ENCODE results near the gene PPP1R9A.

The PPP1R9A gene

GRCh38 chr7:94907026-94907810, at the start of gene PPP1R9A:
Gene PPP1R9A, plus strand, starts transcription at chr7:94907594. Its CDS starts 2,520 bp downstream, at chr7:94910114.
- Histone ChIP-seq H3K27me3 (ENCODE audit: control insufficient read depth, insufficient read depth, low read length) (no peaks in the 10 kb centered on the region), H3K4me3 (ENCODE audit: low read depth, low read length) (peak within 1 kb of the TSS; percentile 66), H3K9me3 (ENCODE audit: control insufficient read depth, insufficient read depth, low read length) (no peaks in the 10 kb centered on the region), H3K36me3 (ENCODE audit: control insufficient read depth, insufficient read depth, low read length) (no peaks in the 10 kb centered on the region), H3K4me1 (ENCODE audit: control insufficient read depth, insufficient read depth, low read length) (peaks cover 22% of the 10 kb centered on the region), H3K9ac (ENCODE audit: low read depth, low read length) (peak within 1 kb of the TSS; percentile 67)

- H3K4me3 ChIP-seq (ENCODE audit: low read depth, low read length), result no peak overlapping the region
- no peaks in the 10 kb centered on the region for H3K27me3 ChIP-seq (ENCODE audit: control insufficient read depth, insufficient read depth, low read length)
- no peaks in the 10 kb centered on the region for H3K4me1 ChIP-seq (ENCODE audit: control insufficient read depth, insufficient read depth, low read length)
- H3K36me3 ChIP-seq (ENCODE audit: control insufficient read depth, insufficient read depth, low read length), result no peaks in the 10 kb centered on the region
- no peak overlapping the region for H3K9ac ChIP-seq (ENCODE audit: low read depth, low read length)
- H3K9me3 ChIP-seq (ENCODE audit: control insufficient read depth, insufficient read depth, low read length), result no peaks in the 10 kb centered on the region
These were observed 36.3 kb upstream of the PPP1R9A start for GRCh38 chr7:94871132-94871531.

- Histone ChIP-seq H3K4me3 (ENCODE audit: low read depth, low read length) (no peak overlapping the region), H3K27me3 (ENCODE audit: control insufficient read depth, insufficient read depth, low read length) (no peaks in the 10 kb centered on the region), H3K9ac (ENCODE audit: low read depth, low read length) (no peak overlapping the region), H3K4me1 (ENCODE audit: control insufficient read depth, insufficient read depth, low read length) (no peaks in the 10 kb centered on the region), H3K9me3 (ENCODE audit: control insufficient read depth, insufficient read depth, low read length) (peaks cover 5% of the 10 kb centered on the region), H3K36me3 (ENCODE audit: control insufficient read depth, insufficient read depth, low read length) (no peaks in the 10 kb centered on the region)
These were observed 34.2 kb upstream of the PPP1R9A start for GRCh38 chr7:94873239-94873638.

- peaks cover 11% of the 10 kb centered on the region for H3K9me3 ChIP-seq (ENCODE audit: control insufficient read depth, insufficient read depth, low read length)
- H3K4me1 ChIP-seq (ENCODE audit: control insufficient read depth, insufficient read depth, low read length), result no peaks in the 10 kb centered on the region
- no peak overlapping the region for H3K9ac ChIP-seq (ENCODE audit: low read depth, low read length)
- H3K36me3 ChIP-seq (ENCODE audit: control insufficient read depth, insufficient read depth, low read length), result no peaks in the 10 kb centered on the region
- H3K4me3 ChIP-seq (ENCODE audit: low read depth, low read length), result no peak overlapping the region
- no peaks in the 10 kb centered on the region for H3K27me3 ChIP-seq (ENCODE audit: control insufficient read depth, insufficient read depth, low read length)
These were observed 33.2 kb upstream of the PPP1R9A start for GRCh38 chr7:94874036-94874785.

- H3K4me3 ChIP-seq (ENCODE audit: low read depth, low read length), result no peak overlapping the region
- H3K27me3 ChIP-seq (ENCODE audit: control insufficient read depth, insufficient read depth, low read length), result no peaks in the 10 kb centered on the region
- no peak overlapping the region for H3K9ac ChIP-seq (ENCODE audit: low read depth, low read length)
- H3K4me1 ChIP-seq (ENCODE audit: control insufficient read depth, insufficient read depth, low read length), result no peaks in the 10 kb centered on the region
- H3K36me3 ChIP-seq (ENCODE audit: control insufficient read depth, insufficient read depth, low read length), result no peaks in the 10 kb centered on the region
- peaks cover 11% of the 10 kb centered on the region for H3K9me3 ChIP-seq (ENCODE audit: control insufficient read depth, insufficient read depth, low read length)
These were observed 32.2 kb upstream of the PPP1R9A start for GRCh38 chr7:94875201-94875600.

GRCh38 chr7:94877731-94878670, 29.4 kb upstream of the PPP1R9A start:
- Histone ChIP-seq H3K4me1 (ENCODE audit: control insufficient read depth, insufficient read depth, low read length) (peaks cover 9% of the 10 kb centered on the region), H3K4me3 (ENCODE audit: low read depth, low read length) (no peak overlapping the region), H3K27me3 (ENCODE audit: control insufficient read depth, insufficient read depth, low read length) (no peaks in the 10 kb centered on the region), H3K36me3 (ENCODE audit: control insufficient read depth, insufficient read depth, low read length) (no peaks in the 10 kb centered on the region), H3K9ac (ENCODE audit: low read depth, low read length) (no peak overlapping the region), H3K9me3 (ENCODE audit: control insufficient read depth, insufficient read depth, low read length) (peaks cover 11% of the 10 kb centered on the region)

- Histone ChIP-seq H3K9me3 (ENCODE audit: control insufficient read depth, insufficient read depth, low read length) (peaks cover 10% of the 10 kb centered on the region), H3K9ac (ENCODE audit: low read depth, low read length) (no peak overlapping the region), H3K27me3 (ENCODE audit: control insufficient read depth, insufficient read depth, low read length) (no peaks in the 10 kb centered on the region), H3K4me1 (ENCODE audit: control insufficient read depth, insufficient read depth, low read length) (peaks cover 9% of the 10 kb centered on the region), H3K4me3 (ENCODE audit: low read depth, low read length) (no peak overlapping the region), H3K36me3 (ENCODE audit: control insufficient read depth, insufficient read depth, low read length) (no peaks in the 10 kb centered on the region)
These were observed 24.5 kb upstream of the PPP1R9A start for GRCh38 chr7:94882891-94883290.

- Histone ChIP-seq H3K4me1 (ENCODE audit: control insufficient read depth, insufficient read depth, low read length) (peaks cover 9% of the 10 kb centered on the region), H3K27me3 (ENCODE audit: control insufficient read depth, insufficient read depth, low read length) (no peaks in the 10 kb centered on the region), H3K36me3 (ENCODE audit: control insufficient read depth, insufficient read depth, low read length) (no peaks in the 10 kb centered on the region), H3K4me3 (ENCODE audit: low read depth, low read length) (no peak overlapping the region), H3K9me3 (ENCODE audit: control insufficient read depth, insufficient read depth, low read length) (peaks cover 2% of the 10 kb centered on the region), H3K9ac (ENCODE audit: low read depth, low read length) (no peak overlapping the region)
These were observed 23.8 kb upstream of the PPP1R9A start for GRCh38 chr7:94883616-94884015.

GRCh38 chr7:94888551-94888950, 18.8 kb upstream of the PPP1R9A start:
- no peaks in the 10 kb centered on the region for H3K36me3 ChIP-seq (ENCODE audit: control insufficient read depth, insufficient read depth, low read length)
- no peaks in the 10 kb centered on the region for H3K9me3 ChIP-seq (ENCODE audit: control insufficient read depth, insufficient read depth, low read length)
- no peaks in the 10 kb centered on the region for H3K4me1 ChIP-seq (ENCODE audit: control insufficient read depth, insufficient read depth, low read length)
- H3K4me3 ChIP-seq (ENCODE audit: low read depth, low read length), result no peak overlapping the region
- H3K9ac ChIP-seq (ENCODE audit: low read depth, low read length), result no peak overlapping the region
- no peaks in the 10 kb centered on the region for H3K27me3 ChIP-seq (ENCODE audit: control insufficient read depth, insufficient read depth, low read length)

GRCh38 chr7:94888995-94889523, 18.3 kb upstream of the PPP1R9A start:
- Histone ChIP-seq H3K9me3 (ENCODE audit: control insufficient read depth, insufficient read depth, low read length) (no peaks in the 10 kb centered on the region), H3K4me3 (ENCODE audit: low read depth, low read length) (no peak overlapping the region), H3K36me3 (ENCODE audit: control insufficient read depth, insufficient read depth, low read length) (no peaks in the 10 kb centered on the region), H3K27me3 (ENCODE audit: control insufficient read depth, insufficient read depth, low read length) (no peaks in the 10 kb centered on the region), H3K9ac (ENCODE audit: low read depth, low read length) (no peak overlapping the region), H3K4me1 (ENCODE audit: control insufficient read depth, insufficient read depth, low read length) (no peaks in the 10 kb centered on the region)

GRCh38 chr7:94890216-94890615, 17.2 kb upstream of the PPP1R9A start:
- Histone ChIP-seq H3K36me3 (ENCODE audit: control insufficient read depth, insufficient read depth, low read length) (no peaks in the 10 kb centered on the region), H3K9me3 (ENCODE audit: control insufficient read depth, insufficient read depth, low read length) (no peaks in the 10 kb centered on the region), H3K9ac (ENCODE audit: low read depth, low read length) (no peak overlapping the region), H3K4me3 (ENCODE audit: low read depth, low read length) (no peak overlapping the region), H3K4me1 (ENCODE audit: control insufficient read depth, insufficient read depth, low read length) (no peaks in the 10 kb centered on the region), H3K27me3 (ENCODE audit: control insufficient read depth, insufficient read depth, low read length) (no peaks in the 10 kb centered on the region)
